RKO (cell line): ENCODE data around the gene FLT1.

Experiments
- DNase-seq: peaks from one replicate; pipeline ENCODE4 v3.0.0-alpha.2; 2016; ENCODE audit warnings: low spot score

The FLT1 gene

DNA sequence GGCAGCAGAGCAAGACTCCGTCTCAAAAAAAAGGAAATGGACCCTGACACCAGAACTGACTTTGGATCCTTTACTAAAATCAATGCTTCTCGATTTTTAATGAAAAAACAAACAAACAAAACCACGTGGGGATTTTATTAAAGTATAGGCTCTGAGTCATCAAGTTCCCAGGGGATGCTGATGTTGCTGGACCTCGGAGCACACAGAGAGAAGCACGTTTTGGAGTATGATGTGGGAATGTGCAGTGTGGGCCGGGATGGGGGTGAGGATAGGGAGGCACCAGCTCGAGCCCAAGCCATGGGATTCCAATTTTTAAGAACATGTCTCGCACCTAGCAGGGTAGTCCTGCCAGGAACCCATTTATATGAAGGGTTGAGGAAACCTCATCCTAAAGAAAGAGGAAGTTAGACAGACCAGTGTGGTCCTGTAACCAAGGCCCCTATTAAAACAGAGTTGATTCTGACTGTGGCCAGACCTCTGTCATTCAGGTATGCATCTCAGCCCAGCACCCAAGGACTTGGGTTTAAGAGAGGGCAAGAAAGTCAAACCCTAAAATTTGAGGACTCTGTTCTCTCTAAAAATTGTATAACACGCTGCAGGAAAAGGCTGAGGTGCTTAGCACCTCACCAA lies 6.4 kb downstream of the FLT1 start:
- no peak for DNase-seq

DNA sequence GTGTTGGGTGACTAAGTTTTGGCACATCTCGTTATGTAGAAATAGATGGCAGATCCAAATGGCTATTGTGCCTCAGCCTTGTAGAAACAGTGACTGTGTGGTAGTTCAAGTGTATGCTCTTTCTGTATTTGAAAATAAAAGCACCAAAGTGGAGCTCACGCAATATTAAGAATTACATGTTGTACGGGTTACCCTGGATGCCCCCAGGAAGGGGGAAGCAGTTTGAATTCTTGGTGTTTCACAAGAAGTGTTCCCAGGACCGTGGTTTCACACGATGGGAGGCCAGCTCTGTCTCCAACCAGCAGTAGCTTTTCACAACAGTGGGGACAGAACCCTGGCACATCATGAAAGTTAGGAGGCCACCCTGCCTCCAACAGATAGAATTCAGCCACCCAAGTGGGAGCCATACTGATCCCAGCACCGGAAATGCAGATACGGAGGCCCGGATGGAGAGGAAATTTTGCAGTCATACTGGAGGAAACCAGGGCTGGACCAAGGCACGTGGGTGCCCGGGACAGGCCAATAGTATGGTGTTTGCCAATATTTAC lies 8.9 kb downstream of the FLT1 start:
- DNase-seq, result no peak

DNA sequence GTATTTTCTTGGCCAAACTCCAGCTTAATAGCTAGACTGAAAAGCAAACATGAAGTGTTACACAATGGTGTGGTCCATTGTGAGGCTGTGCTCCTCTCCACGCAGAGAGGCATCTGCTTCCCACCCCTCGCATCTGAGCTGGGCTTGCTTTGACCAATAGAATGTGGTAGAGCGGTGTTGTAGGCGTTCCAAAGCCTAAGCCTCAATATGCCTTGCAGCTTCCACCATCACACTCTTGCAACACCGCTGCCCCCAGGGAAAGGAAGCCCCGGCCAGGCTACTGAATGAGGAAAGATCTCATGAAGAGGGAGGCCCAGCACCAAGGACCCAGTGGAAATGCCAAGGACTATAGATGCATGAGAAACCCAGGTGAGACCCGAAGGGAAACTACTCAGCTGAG lies 9.4 kb downstream of the FLT1 start:
- no peak for DNase-seq

DNA sequence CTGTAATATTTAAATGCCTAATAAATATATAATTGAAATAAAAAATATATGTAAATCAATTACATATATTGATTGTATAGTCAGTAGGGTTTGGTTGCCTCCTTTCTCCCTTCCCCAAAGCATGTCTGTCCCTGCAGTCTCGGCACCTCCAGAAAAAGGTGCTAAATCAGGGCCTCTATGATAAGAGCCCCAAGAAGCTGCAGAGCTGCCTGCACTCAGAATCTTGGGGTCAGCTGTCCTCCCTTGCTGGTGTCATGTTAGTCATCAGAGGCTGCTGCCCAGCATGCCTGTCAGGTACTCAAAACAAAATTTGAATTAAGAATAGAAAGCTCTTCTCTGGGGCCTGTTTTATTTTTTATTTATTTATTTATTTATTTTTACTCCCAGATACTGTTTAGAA lies 9.8 kb downstream of the FLT1 start:
- no peak for DNase-seq

DNA sequence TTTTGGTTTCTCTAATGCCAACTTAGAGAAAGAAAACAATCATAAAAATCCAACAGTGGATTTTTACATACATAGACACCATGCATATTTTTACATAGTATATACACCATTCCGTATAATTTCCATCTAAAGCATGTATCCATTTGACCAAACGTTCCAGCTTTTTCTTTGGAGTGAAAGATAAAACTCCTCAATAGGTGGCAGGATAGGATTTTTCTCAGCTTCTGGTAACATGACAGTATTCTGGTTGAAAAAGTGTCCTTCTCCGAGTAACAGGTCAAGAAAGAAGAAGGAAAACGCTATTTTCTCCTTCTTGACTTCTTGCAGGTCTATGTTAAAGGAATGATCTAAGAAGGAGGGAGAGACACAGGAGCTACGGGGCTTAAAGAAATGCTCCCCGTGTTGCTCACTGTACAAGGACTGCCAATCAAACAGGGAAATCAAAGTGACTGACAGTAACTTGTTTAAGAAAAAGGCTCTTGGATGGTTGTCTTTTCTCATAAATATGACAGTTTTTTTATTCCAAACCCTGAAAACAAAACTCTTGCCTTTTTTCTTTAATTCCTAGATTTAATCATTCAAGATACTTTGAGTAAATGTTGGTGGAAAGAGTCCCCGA lies 11.5 kb downstream of the FLT1 start:
- DNase-seq, result no peak

DNA sequence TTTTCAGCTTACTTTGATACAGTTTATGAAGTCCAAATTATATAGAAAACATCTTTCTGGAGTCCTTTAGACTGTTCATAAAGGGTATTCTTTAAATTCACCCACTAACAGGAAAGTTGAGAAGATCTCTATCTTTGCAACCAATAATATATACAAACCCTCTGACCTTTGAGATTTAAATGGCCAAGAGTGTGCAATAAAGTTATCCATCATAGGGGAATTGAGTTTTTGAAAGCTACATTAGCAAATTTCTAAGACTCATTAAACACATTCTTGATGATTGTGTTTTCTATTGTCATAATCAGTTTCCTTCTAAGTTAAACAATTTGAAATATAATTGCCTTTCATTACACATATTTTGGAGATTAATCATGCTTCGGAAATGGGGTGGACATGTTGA lies 15.9 kb downstream of the FLT1 start:
- DNase-seq, result no peak

DNA sequence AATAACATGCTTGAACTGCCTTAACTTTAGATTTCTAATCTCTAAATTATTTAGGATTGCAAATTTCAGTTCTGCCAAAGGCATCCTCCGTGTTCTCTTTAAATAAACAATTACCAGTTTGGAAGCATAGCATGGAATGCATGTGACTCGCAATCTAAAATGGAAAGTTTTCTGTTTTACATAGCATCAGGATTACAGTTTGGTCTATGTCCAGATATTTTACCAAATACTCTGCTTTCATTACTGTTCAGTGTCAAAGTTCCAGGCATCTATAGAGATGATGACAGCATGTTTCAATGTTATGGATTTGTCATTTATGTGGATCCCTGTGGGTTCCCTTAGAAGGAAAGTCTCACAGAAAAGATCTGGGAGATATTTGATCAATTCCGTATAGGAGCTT lies 16.8 kb downstream of the FLT1 start:
- DNase-seq, result no peak

DNA sequence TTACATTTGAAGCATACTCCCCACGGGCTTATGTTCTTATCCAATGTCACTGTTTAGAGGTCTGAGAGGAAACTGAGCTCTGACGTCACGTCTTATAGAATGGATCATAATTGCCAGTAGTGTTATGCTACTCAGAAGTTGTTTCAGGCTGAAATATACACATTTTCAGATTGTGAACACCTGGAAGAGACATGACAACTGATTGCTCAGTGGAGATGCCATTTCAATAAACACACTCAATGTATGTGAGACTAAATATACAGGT lies 17.3 kb downstream of the FLT1 start:
- no peak for DNase-seq

DNA sequence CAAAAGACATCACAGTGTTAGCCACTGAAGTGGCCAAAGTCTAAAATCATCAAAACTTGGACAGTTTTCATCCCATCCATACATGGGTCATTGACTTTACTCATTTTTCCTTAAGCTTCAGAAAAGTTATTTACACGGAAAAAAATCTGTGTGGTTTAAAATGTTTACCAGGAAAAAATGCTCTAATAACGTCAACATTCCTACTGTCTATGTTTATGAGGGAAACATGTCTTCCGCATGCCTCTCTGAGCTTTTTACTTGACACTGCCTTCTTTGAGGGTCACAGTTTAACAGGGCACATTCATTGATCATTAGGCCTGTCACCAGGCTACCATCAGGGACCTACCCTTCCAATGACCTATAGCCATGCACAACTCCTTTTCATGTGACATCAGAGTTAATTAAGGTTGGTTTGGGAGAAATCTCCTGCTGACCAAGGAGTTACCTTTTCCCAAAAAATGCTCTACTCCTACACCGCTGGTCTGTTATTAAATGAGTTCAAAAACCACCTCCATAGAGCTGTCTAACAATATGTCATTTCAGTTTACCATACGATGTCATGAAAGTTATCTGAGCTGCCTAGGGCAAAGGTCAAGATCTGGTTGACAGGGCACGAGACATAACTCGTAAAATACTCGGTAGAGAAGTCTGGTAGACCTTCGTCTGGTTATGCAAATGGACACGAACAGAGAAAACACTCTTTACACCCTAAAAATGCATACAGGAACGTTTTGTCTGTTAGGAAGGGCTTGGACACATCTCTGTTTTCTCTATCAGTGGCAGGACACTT lies 17.8 kb downstream of the FLT1 start:
- no peak for DNase-seq

DNA sequence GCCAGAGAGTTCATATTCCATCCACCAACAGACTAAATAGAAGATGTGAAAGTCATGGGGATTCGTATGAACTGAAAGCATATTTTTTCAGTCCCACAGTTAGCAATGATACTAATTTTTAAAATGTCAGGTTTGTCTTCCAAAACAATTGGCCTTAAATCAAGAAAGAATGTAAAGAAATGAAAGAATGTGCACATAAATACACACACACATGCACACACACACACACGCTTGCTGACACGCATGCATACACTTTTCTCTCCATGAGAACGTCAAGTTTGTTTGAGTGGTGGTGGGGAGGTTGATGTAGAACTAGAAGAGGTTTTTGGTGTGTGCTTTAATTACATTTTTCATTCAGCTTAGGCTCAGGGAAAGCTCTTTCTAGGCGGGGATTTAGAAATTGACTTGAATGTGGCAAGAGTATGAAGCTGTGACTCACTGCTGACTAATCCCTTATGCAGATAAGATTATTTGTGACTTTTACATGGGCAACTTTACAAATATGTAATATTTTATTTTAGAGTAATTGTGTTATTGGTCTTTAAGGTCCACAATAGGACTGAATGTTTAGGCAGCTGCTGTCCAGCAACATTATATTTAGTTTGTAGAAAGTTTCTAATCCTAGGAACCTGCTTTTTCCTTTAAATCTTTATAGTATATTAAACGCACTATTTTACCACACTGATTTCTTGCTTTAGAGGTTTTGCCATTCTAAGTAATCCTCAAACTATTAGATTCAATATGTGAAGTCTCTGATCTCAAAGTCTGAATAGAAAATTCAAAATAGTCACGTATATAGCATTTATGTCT lies 18.8 kb downstream of the FLT1 start:
- DNase-seq, result peak; percentile 77

DNA sequence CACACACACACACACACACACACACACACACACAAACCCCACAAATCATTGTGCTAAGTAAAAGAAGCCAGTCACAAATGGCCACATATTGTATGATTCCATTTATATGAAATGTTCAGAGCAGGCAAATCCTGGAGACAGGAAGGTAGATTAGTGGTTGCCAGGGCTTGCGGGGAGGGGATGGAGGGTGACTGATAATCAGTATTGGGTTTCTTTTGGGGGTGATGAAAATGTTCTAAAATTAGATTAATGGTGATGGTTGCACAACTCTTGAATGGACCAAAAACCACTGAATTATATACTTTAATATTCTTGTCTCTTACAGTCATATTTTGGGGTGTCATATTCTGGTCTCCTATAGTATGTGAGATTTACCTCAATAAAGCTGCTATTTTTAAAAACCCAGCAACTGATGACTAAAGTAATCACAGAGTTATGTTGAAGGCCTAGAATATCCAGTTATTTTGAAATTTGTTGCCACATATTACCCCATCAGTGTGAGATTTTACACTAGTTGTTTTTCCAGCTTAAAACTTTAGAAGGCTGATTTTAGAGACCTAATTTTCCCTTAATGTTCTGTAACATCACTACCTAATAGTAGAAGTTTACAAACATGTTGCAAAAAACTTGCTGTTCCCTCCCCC lies 20.3 kb downstream of the FLT1 start:
- no peak for DNase-seq

DNA sequence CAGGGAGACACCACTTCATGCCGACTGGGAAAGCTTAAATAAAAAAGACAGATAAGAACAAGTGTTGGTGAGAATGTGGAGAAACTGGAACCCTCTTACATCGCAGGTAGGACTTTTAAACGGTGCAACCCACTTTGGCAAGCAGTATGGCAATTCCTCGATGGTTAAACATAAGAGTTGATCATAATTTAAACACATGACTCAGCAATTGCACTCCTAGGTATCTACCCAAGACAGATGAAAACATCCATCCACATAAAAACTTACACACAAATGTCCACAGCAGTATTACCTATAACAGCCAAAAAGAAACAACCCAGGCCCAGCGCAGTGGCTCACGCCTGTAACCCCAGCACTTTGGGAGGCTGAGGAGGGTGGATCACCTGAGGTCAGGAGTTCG lies 21.9 kb downstream of the FLT1 start:
- DNase-seq, result no peak

DNA sequence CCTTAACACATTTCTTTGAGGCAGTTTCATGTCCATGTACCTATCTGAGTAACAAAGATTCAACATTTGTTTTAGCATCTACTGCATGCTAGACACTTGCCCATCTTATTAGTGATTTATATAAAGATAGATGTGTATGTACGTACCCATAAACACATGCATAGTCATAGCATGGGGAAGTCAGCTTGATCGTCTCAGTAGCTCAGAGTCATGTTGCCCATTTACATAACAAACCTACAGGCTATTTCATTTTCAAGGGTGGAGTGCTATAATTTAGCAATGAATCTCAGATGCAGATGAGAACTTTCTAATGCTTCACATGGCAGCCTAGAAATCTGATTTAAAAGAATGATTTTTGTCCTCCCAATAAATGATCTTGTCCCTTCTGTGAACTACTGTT lies 23.5 kb downstream of the FLT1 start:
- no peak for DNase-seq

DNA sequence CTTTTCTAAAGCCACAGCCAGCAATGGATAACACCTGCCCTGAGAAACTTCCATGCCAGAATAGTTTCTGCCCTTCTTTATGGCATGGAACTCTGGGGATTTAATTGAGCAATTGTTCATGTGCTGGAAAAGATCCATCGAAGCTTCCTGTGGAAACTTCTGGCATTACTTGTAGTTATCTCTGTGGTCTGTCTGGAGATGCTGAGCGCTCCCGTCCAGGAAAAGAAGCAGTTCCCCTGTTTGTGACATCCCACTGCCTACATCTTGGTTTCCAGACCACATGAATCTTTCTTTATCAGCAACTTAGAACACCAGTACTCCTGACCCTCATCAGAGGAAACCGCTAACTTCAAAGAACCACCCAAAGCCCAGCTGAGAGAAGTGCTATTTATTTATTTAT lies 24.6 kb downstream of the FLT1 start:
- DNase-seq, result no peak

DNA sequence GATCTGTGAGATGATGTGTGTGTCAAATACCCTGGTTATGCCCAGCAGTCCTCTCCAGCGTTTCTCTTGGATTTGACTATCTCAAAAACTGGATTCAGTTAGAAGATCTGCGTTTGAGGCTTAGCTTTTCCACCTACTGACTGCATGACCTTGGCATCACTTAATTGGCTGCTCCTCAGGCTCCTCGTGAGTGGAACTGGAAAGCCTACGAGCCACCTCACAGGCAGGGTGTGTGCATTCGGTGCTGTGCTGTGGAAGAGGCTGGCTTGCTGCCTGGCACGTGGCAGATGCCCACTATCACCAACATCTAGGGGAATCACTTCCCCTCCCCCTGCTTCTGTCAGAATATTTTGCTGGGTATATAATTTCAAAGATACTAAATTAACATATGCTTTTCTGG lies 25.6 kb downstream of the FLT1 start:
- DNase-seq, result no peak

DNA sequence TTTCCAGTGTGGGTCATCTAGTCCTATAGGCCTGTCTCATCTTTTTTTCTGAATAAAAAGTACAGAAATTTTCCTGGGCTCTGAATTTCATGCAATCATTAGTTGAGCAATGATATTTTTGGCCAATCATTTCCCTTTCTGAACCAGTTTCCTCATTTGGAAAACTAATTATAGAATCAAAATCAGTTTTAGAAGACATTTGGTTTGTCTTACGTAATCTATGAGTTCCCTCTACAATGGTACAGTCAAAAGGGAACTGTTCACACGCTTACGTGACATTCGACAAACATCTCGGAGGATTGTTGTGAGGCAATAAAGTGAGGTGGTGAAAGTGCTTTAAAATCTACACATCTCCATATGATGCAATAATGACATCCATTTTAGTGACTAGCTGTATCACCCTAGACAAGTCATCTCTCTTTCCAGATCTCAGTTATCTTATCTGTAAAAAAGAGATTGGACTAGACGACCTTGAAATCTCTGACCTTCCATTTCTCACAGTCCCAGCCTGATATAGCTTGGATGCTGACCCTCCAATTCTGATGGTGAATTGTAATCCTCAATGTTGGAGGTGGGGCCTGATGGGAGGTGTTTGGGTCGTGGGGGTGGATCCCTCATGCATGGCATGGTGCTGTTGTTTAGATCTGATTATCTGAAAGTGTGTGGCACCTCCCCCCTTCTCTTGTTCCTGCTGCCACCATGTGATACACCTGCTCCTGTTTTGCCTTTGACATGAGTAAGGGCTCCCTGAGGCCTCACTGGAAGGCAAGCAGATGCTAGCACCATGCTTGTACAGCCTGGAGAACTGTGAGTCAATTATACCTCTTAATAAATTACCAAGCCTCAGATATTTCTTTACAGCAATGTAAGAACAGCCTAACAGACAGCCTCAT lies 26.7 kb downstream of the FLT1 start:
- no peak for DNase-seq

DNA sequence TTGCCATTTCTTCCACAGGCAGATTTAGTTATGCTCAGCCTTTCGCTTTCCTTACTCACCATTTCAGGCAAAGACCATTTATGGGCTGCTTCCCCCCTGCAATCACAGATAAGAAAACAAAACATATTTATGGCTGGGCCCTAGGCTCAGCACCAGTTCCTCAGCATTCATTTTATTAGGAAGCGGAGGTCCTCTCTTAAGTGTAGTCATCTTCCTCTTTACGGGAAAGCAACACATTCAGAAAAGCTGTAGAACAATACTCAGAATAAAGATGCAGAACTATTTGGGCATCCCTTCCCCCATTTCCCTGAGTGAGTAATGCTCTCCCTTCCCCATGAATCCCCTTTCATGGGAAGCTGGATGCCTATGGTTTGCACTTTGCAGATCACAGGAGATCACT lies 27.9 kb downstream of the FLT1 start:
- DNase-seq, result no peak

DNA sequence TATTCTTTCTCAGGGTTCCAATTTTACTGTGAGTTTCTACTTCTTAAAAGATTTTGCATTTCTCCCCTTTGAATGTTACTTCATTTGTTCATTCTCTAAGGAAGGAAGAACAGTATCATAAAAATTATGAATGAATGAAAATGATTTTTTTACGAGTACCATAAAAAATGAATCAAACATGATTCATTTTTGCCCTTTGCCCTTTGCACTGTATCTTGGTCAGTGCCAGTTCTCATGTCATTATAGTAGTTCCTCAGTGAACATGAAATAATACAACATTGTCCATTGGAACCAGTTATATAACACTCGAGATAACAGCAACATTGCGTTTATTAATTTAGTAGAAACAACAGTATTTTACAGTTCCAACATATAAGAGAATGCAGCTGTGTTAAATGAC lies 28.8 kb downstream of the FLT1 start:
- no peak for DNase-seq

DNA sequence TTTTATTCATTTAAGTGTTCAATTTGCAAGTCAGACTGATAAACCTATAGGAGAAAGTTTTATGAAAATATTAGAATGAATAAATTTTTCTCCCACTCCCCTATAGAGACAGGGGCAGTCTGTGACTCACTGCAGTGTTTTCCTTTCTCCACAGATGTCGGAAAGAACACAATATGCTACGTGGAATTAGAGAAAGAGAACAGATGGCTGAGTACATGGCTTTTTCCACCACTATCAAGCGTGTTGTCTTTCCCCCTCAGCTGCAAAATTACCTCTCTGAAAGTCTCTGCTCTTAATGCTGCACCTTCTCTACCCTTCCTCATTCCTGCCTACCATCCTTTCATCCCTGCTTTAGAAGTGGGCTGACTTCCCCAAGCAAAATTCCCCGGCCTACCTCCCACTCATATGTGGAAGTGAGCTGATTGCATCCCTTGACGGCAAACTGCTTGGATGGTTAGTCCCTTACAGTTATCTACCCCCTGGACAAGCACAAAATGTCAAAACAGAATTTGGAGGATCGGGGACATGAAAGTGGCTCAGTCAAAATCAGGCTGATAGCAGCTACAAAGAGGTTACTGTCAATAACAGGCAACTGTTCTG lies 30.0 kb downstream of the FLT1 start:
- no peak for DNase-seq

DNA sequence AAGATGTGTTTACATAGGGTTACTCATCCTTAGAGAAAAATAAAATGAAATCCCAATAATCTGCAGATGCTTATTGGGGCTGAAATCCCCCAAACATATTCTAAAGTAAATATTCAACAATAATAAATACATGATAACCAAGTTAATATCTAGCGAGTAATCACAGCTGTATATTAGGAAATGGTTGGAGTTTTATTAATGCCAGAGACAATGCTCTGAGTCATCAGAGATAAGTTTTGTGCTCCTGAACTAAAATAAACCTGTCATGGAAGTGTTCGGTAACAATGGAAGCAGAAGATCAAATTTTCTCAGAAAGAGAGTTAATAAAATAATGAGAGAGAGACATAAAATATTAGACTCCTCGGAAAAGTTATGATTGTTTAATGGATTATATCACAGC lies 31.4 kb downstream of the FLT1 start:
- no peak for DNase-seq

DNA sequence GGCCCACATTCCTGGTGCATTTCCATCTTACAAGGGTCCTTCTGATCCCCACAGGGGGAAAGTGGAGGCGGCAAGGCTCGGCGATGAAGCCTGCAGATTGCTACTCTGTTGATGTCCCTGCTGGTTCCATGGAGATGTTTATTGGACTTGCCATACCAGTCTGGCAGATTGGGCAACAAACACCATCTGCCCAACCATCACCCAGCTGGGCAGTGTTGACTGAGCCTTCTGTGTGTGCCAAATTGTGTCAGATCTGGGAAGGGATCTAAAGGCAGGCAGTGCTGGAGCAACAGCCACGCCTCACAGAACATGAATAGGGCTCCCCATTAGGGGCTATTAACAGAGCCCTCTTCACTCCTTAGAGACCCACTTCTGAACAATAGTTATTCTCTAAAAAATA lies 35.0 kb downstream of the FLT1 start:
- no peak for DNase-seq
